ENCODE data around the gene PIK3CD. TPM values are rescaled to one million over a fixed set of nuclear protein-coding genes. Genes with fewer than 3 reads are reported as not detected.

The PIK3CD gene
- total and polyA plus RNA-seq, 2 of the 8 experiments (the other 6 are each of a cell fraction or from before 2014, with no cell fraction given): 20.6 to 24.1 TPM

DNA sequence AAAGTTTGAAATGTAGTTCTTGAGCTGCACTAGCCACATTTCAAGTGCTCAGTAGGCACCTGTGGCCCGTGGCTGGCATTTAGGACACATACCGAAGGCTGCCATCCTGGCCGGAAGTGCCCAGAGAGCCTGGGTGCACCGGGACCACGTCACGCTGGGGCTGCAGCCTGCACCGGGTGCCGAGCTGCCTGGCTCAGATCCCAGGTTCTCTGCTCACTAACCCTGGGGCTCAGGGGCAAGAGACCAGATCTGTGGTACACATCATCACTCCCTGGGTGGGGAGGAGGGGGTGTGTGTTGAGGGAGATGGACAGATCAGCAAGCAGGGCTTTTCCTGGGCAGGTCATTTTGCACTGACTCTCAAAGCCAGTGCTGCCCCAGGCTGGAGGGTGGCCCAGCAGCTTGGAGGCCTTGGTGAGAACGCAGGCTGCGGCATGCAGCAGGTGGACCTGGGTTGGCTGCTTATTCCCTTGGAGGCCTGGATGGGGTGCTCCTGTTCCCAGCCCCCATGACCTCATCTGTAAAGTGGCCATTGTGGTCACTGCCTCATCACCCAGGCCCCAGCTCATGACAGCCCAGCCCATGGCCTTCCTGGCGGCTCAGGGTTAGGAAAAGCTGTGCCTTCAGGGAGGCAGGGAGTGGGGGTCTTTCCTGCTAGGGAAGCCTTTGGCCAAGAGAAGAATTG is 39.2 kb upstream of the PIK3CD start (continued):
- TF ChIP-seq, protein P1, sequence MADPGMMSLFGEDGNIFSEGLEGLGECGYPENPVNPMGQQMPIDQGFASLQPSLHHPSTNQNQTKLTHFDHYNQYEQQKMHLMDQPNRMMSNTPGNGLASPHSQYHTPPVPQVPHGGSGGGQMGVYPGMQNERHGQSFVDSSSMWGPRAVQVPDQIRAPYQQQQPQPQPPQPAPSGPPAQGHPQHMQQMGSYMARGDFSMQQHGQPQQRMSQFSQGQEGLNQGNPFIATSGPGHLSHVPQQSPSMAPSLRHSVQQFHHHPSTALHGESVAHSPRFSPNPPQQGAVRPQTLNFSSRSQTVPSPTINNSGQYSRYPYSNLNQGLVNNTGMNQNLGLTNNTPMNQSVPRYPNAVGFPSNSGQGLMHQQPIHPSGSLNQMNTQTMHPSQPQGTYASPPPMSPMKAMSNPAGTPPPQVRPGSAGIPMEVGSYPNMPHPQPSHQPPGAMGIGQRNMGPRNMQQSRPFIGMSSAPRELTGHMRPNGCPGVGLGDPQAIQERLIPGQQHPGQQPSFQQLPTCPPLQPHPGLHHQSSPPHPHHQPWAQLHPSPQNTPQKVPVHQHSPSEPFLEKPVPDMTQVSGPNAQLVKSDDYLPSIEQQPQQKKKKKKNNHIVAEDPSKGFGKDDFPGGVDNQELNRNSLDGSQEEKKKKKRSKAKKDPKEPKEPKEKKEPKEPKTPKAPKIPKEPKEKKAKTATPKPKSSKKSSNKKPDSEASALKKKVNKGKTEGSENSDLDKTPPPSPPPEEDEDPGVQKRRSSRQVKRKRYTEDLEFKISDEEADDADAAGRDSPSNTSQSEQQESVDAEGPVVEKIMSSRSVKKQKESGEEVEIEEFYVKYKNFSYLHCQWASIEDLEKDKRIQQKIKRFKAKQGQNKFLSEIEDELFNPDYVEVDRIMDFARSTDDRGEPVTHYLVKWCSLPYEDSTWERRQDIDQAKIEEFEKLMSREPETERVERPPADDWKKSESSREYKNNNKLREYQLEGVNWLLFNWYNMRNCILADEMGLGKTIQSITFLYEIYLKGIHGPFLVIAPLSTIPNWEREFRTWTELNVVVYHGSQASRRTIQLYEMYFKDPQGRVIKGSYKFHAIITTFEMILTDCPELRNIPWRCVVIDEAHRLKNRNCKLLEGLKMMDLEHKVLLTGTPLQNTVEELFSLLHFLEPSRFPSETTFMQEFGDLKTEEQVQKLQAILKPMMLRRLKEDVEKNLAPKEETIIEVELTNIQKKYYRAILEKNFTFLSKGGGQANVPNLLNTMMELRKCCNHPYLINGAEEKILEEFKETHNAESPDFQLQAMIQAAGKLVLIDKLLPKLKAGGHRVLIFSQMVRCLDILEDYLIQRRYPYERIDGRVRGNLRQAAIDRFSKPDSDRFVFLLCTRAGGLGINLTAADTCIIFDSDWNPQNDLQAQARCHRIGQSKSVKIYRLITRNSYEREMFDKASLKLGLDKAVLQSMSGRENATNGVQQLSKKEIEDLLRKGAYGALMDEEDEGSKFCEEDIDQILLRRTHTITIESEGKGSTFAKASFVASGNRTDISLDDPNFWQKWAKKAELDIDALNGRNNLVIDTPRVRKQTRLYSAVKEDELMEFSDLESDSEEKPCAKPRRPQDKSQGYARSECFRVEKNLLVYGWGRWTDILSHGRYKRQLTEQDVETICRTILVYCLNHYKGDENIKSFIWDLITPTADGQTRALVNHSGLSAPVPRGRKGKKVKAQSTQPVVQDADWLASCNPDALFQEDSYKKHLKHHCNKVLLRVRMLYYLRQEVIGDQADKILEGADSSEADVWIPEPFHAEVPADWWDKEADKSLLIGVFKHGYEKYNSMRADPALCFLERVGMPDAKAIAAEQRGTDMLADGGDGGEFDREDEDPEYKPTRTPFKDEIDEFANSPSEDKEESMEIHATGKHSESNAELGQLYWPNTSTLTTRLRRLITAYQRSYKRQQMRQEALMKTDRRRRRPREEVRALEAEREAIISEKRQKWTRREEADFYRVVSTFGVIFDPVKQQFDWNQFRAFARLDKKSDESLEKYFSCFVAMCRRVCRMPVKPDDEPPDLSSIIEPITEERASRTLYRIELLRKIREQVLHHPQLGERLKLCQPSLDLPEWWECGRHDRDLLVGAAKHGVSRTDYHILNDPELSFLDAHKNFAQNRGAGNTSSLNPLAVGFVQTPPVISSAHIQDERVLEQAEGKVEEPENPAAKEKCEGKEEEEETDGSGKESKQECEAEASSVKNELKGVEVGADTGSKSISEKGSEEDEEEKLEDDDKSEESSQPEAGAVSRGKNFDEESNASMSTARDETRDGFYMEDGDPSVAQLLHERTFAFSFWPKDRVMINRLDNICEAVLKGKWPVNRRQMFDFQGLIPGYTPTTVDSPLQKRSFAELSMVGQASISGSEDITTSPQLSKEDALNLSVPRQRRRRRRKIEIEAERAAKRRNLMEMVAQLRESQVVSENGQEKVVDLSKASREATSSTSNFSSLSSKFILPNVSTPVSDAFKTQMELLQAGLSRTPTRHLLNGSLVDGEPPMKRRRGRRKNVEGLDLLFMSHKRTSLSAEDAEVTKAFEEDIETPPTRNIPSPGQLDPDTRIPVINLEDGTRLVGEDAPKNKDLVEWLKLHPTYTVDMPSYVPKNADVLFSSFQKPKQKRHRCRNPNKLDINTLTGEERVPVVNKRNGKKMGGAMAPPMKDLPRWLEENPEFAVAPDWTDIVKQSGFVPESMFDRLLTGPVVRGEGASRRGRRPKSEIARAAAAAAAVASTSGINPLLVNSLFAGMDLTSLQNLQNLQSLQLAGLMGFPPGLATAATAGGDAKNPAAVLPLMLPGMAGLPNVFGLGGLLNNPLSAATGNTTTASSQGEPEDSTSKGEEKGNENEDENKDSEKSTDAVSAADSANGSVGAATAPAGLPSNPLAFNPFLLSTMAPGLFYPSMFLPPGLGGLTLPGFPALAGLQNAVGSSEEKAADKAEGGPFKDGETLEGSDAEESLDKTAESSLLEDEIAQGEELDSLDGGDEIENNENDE (IDR thresholded peaks at IDR 0.05; ENCODE audit: insufficient replicate concordance, low read length): no peak
- TF ChIP-seq TAF1 (IDR thresholded peaks at IDR 0.05; ENCODE audit: low read depth, low read length) (no peak), TBP (IDR thresholded peaks at IDR 0.05; ENCODE audit: low read depth, low read length) (no peak), EZH2 (IDR thresholded peaks at IDR 0.05; ENCODE audit: low read depth, low read length, severe bottlenecking) (no peak), YY1 (IDR thresholded peaks at IDR 0.05; ENCODE audit: low read depth, low read length) (no peak), RXRA (IDR thresholded peaks at IDR 0.05; ENCODE audit: insufficient read depth, low read depth, low read length) (no peak), TCF12 (IDR thresholded peaks at IDR 0.05; ENCODE audit: low read depth, low read length) (no peak), JUN (IDR thresholded peaks at IDR 0.05; ENCODE audit: low read depth, low read length) (no peak)
- TF ChIP-seq, protein P2, sequence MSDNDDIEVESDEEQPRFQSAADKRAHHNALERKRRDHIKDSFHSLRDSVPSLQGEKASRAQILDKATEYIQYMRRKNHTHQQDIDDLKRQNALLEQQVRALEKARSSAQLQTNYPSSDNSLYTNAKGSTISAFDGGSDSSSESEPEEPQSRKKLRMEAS (IDR thresholded peaks at IDR 0.05): no peak
- TF ChIP-seq, protein P3, sequence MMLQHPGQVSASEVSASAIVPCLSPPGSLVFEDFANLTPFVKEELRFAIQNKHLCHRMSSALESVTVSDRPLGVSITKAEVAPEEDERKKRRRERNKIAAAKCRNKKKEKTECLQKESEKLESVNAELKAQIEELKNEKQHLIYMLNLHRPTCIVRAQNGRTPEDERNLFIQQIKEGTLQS (IDR thresholded peaks at IDR 0.05; ENCODE audit: insufficient read depth, low read depth, low read length): no peak

Measured in H1 (cell line).